Breast epithelium (tissue), 4 donors: ENCODE measurements around the gene SUV39H2. TPM values are rescaled to one million over a fixed set of nuclear protein-coding genes. Genes with fewer than 3 reads are reported as not detected.

Experiments used
- DNase-seq, 2 donors: peaks; one replicate each; pipeline ENCODE4 v3.0.0-alpha.2; 2019; ENCODE audit warnings: low spot score in 2 of 2
- H3K27ac ChIP-seq, 2 donors: fragments of 200-600 bp; sonication (generic) in 1 of 2; one replicate each; pipeline ENCODE4 v1.5.1; 2016 to 2019; ENCODE audit warnings: mild to moderate bottlenecking in 1 of 2
- H3K27me3 ChIP-seq, 2 donors: fragments of 200-600 bp; sonication (generic) in 1 of 2; one replicate each; pipeline versions ENCODE4 v1.5.1 to v1.6.0; 2017 to 2019; ENCODE audit warnings: control low read depth in 1 of 2, mild to moderate bottlenecking in 1 of 2
- H3K36me3 ChIP-seq: fragments of 200-600 bp; one replicate; pipeline ENCODE4 v1.5.1; 2019
- H3K4me1 ChIP-seq, 2 donors: fragments of 200-600 bp; sonication (generic); one replicate each; pipeline ENCODE4 v1.5.1; 2016 to 2019; ENCODE audit warnings: control low read depth in 1 of 2
- H3K4me3 ChIP-seq, 3 donors: fragments of 200-600 bp; sonication (generic); 1 replicate in 2 of 3; 2 replicates in 1 of 3; pipeline ENCODE4 v1.5.1; 2016 to 2019; ENCODE audit warnings: mild to moderate bottlenecking in 3 of 3, moderate library complexity in 2 of 3
- H3K9me3 ChIP-seq, 2 donors: fragments of 200-600 bp; sonication (generic) in 1 of 2; one replicate each; pipeline ENCODE4 v1.5.1; 2016 to 2019; ENCODE audit warnings: control low read depth in 1 of 2
- POLR2A ChIP-seq: fragments of 450-650 bp; IDR thresholded peaks from one replicate; pipeline ENCODE4 v1.6.1; 2016; ENCODE audit warnings: antibody characterized with exemption, mild to moderate bottlenecking, moderate library complexity
- POLR2AphosphoS5 ChIP-seq, 3 donors: sonication (generic); formaldehyde crosslinking; IDR thresholded peaks; one replicate each; pipeline ENCODE4 v1.6.1; 2017; ENCODE audit warnings: antibody characterized with exemption in 3 of 3
- intact Hi-C: fragments of 100-400 bp; cut with DNase I; formaldehyde crosslinking; loops from one replicate; pipeline ENCODE4 v1.15.1; 2023; ENCODE audit warnings: low total_unique reads
- total RNA-seq, 3 donors: library from RNA; depleted of rRNA; stranded (reverse); fragments of >200 nt; gene quantifications; one replicate each; pipeline ENCODE4 v1.1.0, GENCODE V29; 2016
- TF ChIP-seq, protein P1 (sequence below), 3 donors: fragments of 450-650 bp; IDR thresholded peaks; one replicate each; pipeline ENCODE4 v1.5.1; 2016 to 2017; ENCODE audit warnings: antibody characterized with exemption in 3 of 3, mild to moderate bottlenecking in 3 of 3, moderate library complexity in 3 of 3

The SUV39H2 gene
- total RNA-seq, 3 donors from 2014 or later = 4.6 to 7.5 (median 5.6) TPM

DNA sequence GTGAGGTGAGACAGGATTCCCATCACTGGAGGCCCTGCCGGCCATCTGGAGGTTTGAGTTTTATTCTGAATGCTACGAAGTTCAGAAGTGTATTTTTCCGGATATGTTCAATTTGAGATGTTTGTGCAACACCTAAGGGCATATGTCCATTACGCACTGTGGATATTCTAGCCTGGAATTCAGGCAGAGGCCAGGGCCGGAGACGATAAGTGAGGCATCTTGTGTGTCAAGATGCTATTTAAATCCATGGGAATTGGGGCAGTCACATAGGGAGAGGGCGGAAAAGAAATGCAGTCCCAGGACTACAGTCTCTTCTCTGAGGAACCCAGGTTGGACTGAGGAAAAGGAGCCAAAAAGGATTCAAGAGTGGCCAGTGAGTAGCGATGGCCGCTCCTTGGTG, 1.9 kb upstream of the SUV39H2 start:
- intact Hi-C loops = no loop called here
- Histone ChIP-seq H3K4me1 (no peaks in the 10 kb centered on the region), H3K4me3 (peak overlapping the region in 1 of 3 donors; percentile 84), H3K27me3 (no peaks in the 10 kb centered on the region), H3K9me3 (no peaks in the 10 kb centered on the region), H3K27ac (no peak overlapping the region), H3K36me3 (no peaks in the 10 kb centered on the region)
- no peak for DNase-seq
- TF ChIP-seq POLR2A (no peak), POLR2AphosphoS5 (IDR thresholded peaks at IDR 0.05) (no peak)
- TF ChIP-seq, protein P1, sequence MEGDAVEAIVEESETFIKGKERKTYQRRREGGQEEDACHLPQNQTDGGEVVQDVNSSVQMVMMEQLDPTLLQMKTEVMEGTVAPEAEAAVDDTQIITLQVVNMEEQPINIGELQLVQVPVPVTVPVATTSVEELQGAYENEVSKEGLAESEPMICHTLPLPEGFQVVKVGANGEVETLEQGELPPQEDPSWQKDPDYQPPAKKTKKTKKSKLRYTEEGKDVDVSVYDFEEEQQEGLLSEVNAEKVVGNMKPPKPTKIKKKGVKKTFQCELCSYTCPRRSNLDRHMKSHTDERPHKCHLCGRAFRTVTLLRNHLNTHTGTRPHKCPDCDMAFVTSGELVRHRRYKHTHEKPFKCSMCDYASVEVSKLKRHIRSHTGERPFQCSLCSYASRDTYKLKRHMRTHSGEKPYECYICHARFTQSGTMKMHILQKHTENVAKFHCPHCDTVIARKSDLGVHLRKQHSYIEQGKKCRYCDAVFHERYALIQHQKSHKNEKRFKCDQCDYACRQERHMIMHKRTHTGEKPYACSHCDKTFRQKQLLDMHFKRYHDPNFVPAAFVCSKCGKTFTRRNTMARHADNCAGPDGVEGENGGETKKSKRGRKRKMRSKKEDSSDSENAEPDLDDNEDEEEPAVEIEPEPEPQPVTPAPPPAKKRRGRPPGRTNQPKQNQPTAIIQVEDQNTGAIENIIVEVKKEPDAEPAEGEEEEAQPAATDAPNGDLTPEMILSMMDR (IDR thresholded peaks at IDR 0.05) = no peak

DNA sequence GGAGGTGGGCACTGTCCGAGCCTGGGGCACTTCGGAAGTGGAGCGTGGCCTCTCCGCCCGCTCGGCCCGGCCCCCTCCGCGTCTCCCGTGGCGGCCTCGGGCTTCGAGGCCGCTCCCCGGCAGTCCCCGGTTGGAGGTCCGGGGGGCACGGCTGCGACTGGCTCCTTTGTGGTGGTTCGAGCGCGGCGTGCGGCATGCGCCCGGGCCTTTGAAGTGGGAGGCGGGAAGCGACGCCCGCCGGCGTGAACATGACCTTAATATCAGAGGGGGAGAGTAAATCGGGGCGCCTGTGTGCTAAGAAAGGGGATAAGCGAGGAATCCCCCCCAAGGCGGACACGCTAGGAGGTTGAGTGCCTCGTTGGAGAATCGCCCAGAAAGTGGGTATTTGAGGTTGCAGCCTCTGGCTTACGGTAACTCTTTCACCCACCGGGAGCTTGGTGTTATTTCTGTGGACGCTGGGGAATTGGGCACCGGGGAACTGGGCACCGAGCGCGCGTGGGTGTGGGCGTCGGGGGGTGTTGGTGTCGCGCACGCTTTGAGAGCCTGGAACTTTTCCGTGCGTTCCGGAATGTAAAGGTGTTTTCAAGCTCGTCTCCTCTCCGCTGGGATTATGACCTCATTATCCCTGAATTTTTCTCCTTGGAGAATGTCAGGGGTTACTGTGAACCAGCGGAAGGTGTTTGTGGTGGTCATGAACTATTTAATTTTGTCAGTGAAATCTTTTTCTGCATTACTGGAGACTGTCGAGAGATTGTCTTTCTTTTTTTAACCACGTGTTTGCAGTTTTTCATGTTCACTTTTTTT, 660 bp downstream of the SUV39H2 start:
- Histone ChIP-seq H3K4me3 (peak overlapping the region; percentile 84 to 94 (median 84)), H3K4me1 (no peaks in the 10 kb centered on the region), H3K27me3 (no peaks in the 10 kb centered on the region), H3K27ac (peak overlapping the region; percentile 91 to 96), H3K36me3 (no peaks in the 10 kb centered on the region), H3K9me3 (no peaks in the 10 kb centered on the region)
- TF ChIP-seq, protein P1 (IDR thresholded peaks at IDR 0.05) = no peak
- TF ChIP-seq POLR2AphosphoS5 (IDR thresholded peaks at IDR 0.05) (no peak), POLR2A (no peak)
- intact Hi-C loops = no loop called here
- DNase-seq = peak in 1 of 2 donors; percentile 18

- intact Hi-C loops = no loop called here
- no peaks in the 10 kb centered on the region for H3K4me1 ChIP-seq
- TF ChIP-seq, protein P1 (IDR thresholded peaks at IDR 0.05) = no peak
- TF ChIP-seq POLR2AphosphoS5 (IDR thresholded peaks at IDR 0.05) (no peak), POLR2A (no peak)
- H3K27me3 ChIP-seq = no peaks in the 10 kb centered on the region
- H3K9me3 ChIP-seq = no peaks in the 10 kb centered on the region
- H3K4me3 ChIP-seq = peak overlapping the region; percentile 84 to 94 (median 84)
- H3K36me3 ChIP-seq = no peaks in the 10 kb centered on the region
- no peak for DNase-seq
- no peak overlapping the region for H3K27ac ChIP-seq
These were observed 1.2 kb downstream of the SUV39H2 start for GRCh38 chr10:14879928-14880193.

GRCh38 chr10:14880229-14880628, 1.6 kb downstream of the SUV39H2 start:
- no peak for TF ChIP-seq POLR2A
- TF ChIP-seq, protein P1 (IDR thresholded peaks at IDR 0.05) = no peak
- TF ChIP-seq POLR2AphosphoS5 (IDR thresholded peaks at IDR 0.05) = no peak
- intact Hi-C loops = no loop called here
- Histone ChIP-seq H3K27ac (no peak overlapping the region), H3K4me3 (peak overlapping the region in 1 of 3 donors; percentile 84), H3K36me3 (no peaks in the 10 kb centered on the region), H3K4me1 (no peaks in the 10 kb centered on the region), H3K27me3 (no peaks in the 10 kb centered on the region), H3K9me3 (no peaks in the 10 kb centered on the region)
- no peak for DNase-seq

- H3K27me3 ChIP-seq = no peaks in the 10 kb centered on the region
- no peak overlapping the region for H3K27ac ChIP-seq
- intact Hi-C loops = no loop called here
- H3K9me3 ChIP-seq = no peaks in the 10 kb centered on the region
- no peak overlapping the region for H3K4me3 ChIP-seq
- no peaks in the 10 kb centered on the region for H3K4me1 ChIP-seq
- no peaks in the 10 kb centered on the region for H3K36me3 ChIP-seq
- no peak for DNase-seq
- TF ChIP-seq POLR2AphosphoS5 (IDR thresholded peaks at IDR 0.05) (no peak), POLR2A (no peak)
- TF ChIP-seq, protein P1 (IDR thresholded peaks at IDR 0.05) = no peak
These were observed 5.4 kb downstream of the SUV39H2 start for GRCh38 chr10:14884082-14884481.
